GM11168 (cell line): ENCODE results near the gene SARM1.
"Not testable (repeated sequence)": the region's sequence is repeated elsewhere in the genome, so short reads cannot be mapped to it uniquely, and the experiment has no call there.

Source experiments
- in situ Hi-C: fragments of 300-500 bp; cut with MboI; formaldehyde crosslinking; loops from one replicate; pipeline ENCODE4 v1.12.0; 2022; ENCODE audit warnings: low sequenced_read_pairs; ENCODE audit not compliant: unreplicated experiment

Gene SARM1

DNA sequence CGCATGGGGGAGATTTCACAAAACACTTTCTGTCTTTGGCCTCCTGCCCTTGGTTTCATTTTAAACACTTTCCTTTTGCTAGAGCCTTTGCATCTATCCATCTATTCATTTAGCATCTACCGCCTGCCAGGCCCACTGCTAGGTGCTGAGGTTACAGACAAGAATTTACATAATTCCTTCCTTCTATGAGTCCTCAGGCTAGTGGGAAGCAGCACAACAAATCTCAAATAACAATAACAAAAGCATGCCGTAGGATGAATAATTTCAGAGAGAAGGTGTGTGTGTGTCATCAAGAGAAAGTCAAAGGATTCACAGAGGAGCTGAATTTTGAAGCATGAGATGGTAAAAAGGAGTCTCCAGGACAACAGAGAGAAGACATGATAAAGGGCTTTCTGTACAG lies 40.6 kb downstream of the SARM1 start:
- in situ Hi-C loops: no loop called here

DNA sequence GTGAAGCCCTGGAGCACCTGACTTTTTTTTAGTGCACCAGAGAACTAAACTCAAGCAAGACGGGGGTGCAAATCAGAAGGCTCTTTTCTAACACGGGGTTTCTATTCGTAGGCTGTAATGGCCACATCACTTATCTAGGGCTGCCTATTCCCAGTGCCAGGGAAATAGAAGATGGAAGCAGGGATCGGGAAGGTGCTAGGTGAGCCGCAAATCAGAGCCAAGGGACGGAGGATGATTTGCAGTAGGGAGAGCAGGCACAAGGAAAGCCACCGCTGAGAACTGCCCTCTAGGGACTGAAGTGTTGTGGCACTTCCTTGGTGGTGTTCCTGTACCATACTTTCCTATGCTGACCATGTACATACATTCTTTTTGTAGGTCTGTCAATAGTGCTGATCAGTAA lies 42.3 kb downstream of the SARM1 start:
- in situ Hi-C loops: no loop called here

DNA sequence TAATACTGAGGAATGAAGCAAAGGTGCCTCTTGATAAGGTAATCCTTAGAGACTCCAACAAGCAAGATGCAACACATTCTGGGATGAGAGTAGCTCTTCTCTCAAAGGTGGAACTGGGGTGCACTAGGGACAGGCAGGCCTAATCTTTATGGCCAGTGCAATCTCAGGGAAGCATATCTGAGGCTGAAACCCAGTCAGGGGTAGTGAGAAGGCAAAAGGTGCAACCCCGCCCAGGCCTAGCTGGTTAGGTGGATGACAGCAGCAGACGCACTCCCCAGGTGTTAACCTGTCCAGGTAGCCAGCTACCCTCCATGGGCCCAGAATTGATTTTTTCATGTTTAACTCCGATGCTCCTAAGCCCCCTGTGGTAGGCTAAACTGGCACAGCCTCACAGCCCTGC lies 44.4 kb downstream of the SARM1 start:
- in situ Hi-C loops: loop anchor here (5.0 kb wide), 1 partner anchor 34 kb away; no protein-coding TSS in a partner anchor

DNA sequence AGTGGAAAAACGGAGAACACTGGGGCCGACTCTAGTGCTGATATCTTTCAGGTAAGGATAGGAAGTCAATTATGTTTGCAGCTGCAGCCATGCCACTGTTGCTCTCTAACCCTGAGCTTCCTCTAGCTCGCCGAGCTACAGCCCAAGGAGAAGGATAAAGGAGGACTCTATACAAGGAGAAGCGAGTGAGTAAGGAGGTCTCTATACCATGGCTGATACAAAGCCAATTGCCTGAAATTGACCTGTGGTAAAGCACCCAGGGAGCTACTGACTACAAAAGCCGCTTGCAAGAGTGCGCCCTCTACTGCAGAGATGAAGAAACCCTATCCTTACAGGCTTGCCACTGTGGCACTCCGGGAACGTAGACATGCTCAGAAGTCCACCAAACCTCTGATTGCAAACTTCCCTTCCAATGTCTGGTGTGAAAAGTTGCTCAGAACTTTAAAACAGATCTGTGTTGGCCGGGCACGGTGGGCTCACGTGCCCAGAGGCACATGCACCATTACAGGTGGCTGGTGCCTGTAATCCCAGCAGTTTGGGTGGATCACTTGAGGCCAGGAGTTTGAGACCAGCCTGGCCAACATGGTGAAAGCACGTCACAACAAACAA lies 45.3 kb downstream of the SARM1 start:
- in situ Hi-C loops: loop anchor here (5.0 kb wide), 1 partner anchor 35 kb away; no protein-coding TSS in a partner anchor

DNA sequence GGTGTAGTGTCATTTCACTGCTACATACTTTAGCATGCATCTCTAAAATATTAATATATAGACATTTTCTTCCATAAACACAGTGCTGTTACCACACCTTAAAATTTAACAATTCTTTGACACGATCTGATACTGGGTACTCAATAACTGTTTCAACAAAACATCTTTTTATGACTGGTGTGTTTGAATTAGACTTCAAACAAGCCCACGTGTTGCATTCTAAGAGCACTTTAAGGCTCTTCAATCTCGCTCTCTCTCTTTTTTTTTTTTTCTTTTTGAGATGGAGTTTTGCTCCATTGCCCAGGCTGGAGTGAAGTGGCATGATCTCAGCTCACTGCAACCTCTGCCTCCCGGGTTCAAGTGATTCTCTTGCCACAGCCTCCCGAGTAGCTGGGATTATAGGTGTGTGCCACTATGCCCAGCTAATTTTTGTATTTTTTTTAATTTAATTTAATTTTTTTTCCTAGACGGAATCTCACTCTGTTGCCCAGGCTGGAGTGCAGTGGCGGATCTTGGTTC lies 50.4 kb downstream of the SARM1 start:
- in situ Hi-C loops: no loop called here

DNA sequence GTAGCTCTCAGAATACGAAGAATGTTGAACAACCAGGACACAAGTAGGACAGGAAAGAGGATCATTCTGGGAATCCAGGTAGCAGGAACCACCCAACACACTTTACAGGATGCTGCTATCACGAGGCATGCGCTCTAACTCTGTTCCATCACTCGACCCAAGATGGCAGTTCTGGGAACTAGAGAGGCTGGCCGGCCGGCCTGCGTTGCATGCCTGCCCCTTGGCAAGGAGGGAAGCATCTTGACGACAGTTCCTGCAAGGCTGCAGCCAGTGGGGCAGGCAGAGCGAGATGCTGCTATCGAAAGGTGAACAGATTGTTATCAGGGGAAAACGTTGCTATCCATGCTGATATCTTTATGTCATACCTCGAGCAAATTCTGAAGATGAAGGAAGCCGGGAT lies 53.7 kb downstream of the SARM1 start:
- in situ Hi-C loops: no loop called here

DNA sequence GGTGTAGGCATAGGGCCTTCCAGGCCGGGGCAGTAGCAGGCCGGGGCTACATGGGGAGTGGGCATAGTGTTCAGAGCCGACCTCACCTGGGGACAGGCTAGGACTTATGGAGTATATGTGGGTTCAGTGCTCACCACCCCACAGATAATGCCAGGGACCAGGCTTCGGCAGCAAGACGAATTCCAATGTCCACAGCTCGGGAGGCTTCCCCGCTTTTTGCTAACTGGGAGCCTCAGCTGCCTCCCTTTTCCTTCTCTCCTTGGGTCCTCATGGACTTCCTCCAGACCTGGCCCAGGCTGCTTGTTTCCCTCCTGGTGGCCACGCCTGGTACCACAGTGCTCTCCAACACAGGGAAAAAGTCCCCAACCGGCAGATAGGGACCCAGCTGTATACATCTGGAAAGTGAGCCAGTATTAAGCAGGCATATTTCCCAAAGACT lies 54.6 kb downstream of the SARM1 start:
- in situ Hi-C loops: no loop called here

DNA sequence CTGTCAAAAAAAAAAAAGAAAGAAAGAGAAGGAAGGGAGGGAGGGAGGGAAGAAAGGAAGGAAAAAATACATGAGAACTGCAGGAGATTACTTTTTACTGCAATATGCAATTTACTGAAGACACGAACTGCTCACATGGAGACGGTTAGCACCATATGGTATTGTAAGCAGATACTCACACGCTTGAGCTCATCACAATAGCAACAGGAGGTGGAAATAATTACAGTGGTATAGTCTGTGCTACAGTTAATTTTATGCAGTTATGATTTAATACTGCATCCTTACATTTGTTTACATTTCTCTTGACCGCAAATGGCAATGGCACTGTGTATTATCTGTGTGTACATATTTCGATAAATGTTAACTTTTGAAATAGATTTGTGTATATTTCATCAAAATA lies 55.9 kb downstream of the SARM1 start:
- in situ Hi-C loops: no loop called here

DNA sequence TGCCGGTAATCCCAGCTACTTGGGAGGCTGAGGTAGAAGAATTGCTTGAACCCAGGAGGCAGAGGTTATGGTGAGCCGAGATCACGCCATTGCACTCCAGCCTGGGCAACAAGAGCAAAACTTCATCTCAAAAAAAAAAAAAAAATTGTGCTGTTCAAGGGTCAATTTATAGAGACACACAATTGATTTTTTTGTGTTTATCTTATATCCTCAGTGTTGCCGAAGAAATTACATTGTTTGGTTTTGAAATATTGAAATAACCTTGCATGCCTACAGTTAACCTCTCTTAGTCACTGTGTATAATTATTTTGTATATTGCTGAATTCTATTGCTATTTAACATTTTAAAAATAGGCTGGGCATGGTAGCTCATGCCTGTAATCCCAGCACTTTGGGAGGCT lies 56.5 kb downstream of the SARM1 start:
- in situ Hi-C loops: not testable (repeated sequence)

DNA sequence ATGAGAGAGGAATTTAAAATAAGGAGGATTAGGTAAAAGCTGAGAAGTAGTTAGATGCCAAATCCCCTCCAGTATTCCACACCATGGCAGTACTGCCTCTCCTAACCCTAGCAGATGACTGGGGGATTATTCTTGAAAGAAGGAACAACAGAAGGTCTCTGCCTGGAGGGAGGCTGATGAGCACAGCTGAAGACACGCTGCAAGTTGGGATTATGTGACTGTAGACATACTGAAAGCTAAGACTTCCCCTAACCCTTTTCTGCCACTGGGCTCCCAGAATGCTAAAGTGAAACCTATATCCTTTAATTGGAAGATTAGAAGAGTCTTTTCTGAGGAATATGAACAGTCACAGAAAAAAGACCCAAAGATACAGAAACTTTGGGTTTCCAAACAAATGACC lies 62.2 kb downstream of the SARM1 start:
- in situ Hi-C loops: no loop called here

DNA sequence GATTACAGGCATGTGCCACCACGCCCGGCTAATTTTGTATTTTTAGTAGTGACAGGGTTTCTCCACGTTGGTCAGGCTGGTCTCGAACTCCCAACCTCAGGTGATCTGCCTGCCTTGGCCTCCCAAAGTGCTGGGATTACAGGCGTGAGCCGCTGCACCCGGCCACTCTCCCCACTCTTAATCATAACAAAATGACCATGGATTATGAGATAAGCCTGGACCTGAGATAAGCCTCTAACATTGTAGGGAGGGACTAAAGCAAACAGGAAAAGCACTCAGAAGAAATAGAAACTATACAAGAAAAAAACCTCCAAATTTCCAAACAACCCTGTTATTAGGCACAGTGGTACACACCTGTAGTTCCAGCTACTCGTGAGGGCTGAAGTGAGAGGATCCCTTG lies 62.8 kb downstream of the SARM1 start:
- in situ Hi-C loops: not testable (repeated sequence)

DNA sequence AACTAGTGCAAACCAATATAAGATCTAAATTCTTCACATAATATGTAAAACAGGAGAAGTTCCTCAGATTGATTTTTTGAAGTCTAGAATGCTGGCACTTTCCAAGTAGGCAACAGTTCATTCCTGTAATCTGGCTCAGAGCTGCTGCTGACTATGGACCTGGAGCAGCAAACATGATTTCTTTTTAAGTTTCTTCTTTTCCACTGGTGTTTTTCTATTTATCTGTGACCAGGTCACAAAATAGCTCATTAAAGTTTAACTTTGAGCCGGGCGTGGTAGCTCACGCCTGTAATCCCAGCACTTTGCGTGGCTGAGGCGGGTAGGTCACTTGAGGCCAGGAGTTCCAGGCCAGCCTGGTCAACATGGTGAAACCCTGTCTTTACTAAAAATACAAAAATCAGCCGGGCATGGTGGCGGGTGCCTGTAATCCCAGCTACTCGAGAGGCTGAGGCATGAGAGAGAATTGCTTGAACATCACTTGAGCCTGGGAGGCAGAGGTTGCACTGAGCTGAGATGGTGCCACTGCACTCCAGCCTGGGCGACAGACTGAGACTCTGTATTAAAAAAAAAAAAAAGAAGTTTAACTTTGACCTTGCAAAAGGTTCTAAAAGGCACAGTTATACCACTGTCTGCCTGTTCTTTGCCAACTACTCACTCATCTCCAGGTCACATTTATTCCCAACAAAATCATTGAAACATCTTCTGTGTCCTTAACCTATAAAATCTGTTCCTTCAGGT lies 72.6 kb downstream of the SARM1 start:
- in situ Hi-C loops: no loop called here

DNA sequence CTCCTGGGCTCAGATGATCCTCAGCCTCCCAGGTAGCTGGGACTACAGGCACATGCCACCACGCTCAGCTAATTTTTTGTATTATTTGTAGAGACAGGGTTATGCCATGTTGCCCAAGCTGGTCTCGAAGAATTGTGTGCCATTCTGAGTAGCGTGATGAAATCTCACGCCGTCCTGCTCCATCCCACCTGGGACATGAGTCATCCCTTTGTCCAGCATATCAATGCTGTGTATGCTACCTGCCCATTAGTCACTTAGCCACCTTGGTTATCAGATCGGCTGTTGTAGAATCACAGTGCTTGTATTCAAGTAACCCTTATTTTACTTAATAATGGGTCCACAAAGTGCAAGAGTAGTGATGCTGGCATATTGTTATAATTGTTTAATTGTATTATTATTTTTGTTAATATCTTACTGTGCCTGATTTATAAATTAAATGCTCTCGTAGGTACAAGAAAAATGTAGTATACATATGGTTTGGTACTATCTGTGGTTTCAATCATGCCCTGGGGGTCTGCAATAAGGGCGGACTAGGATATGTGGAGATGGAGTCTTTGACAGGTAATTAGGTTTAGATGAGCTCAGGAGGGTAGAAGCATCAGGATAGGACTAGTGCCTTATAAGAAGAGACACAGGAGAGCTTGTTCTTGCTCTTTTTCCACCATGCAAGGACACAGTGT lies 75.4 kb downstream of the SARM1 start:
- in situ Hi-C loops: no loop called here

DNA sequence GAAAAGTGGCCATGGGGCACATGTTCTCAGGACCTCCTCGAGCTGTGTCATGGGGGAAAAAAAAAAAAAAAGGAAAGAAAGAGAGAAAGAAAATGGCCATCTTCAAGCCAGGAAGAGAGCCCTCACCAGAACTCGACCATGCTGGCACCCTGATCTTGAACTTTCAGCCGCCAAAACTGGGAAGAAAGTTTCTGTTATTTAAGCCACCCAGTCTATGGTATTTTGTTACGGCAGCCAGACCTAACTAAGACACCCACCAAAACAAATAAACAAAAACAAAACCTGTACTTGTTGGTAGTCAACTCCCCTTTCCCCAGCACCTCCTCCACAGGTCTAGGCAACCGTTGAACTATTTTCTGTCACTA lies 75.9 kb downstream of the SARM1 start:
- in situ Hi-C loops: no loop called here

DNA sequence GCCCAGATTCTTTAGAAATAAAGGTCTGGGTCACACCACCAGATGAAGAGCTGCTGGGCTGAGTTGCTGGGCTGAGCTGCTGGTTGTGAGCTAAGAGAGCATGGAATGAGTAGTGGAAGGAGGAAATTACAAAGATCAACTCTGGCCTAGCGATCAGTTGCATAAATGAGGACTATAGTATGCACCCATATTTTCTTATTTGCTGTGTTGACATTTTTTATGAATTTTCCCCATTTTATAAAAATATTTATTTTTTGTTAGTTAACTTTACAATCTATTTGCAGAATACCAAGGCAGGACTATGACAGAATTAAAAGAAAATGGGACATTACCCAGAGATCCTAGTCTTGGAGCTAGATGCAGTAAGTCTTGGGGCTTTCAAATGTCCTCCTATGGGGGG lies 78.4 kb downstream of the SARM1 start:
- in situ Hi-C loops: no loop called here
